Urinary bladder (tissue), 4 donors: ENCODE results near the gene WDFY4. TPM values are rescaled to one million over a fixed set of nuclear protein-coding genes. Genes with fewer than 3 reads are reported as not detected.

Source experiments
- DNase-seq: peaks from one replicate; pipeline ENCODE4 v3.0.0-alpha.2; 2015; ENCODE audit errors: extremely low spot score
- H3K27ac ChIP-seq: one replicate; pipeline ENCODE4 v1.5.1; 2013; ENCODE audit warnings: low read depth, mild to moderate bottlenecking, moderate library complexity
- H3K36me3 ChIP-seq: one replicate; pipeline ENCODE4 v1.6.1; 2013; ENCODE audit warnings: mild to moderate bottlenecking, moderate library complexity; ENCODE audit not compliant: insufficient read depth
- H3K4me1 ChIP-seq: one replicate; pipeline ENCODE4 v1.6.1; 2013; ENCODE audit warnings: mild to moderate bottlenecking, moderate library complexity; ENCODE audit not compliant: insufficient read depth
- H3K4me3 ChIP-seq: one replicate; pipeline ENCODE4 v1.5.1; 2013; ENCODE audit warnings: low read depth, low read length
- WGBS: extraction: QIAGEN DNeasy Blood & Tissue Kit; methylation state at CpG from one replicate; pipeline ENCODE4 v1.1.7; 2013; 5-methylcytosine and 5-hydroxymethylcytosine counted together
- polyA plus RNA-seq: library from polyadenylated mRNA; stranded (reverse); fragments of 200-250 nt; gene quantifications from one replicate; pipeline ENCODE4 v1.2.3, GENCODE V29; 2013
- small RNA-seq: library from RNA; depleted of rRNA; stranded (forward); fragments of <200 nt; gene quantifications from one replicate; pipeline ENCODE3, GENCODE V24; 2014
- total RNA-seq: library from RNA; depleted of rRNA; stranded (reverse); fragments of >200 nt; gene quantifications from one replicate; pipeline ENCODE4 v1.2.3, GENCODE V29; 2014
- donor health status: healthy with polysubstance abuse.
- donor health status: healthy.

WDFY4 gene
- total and polyA plus RNA-seq, 2 donors: 2.0 to 4.9 TPM

- 31% methylated on average over 3 of the region's 3 CpGs for WGBS
- peak overlapping the region; percentile 74 for H3K27ac ChIP-seq
- DNase-seq: no peak
- H3K4me3 ChIP-seq: no peak overlapping the region
- H3K36me3 ChIP-seq: no peaks in the 10 kb centered on the region
- H3K4me1 ChIP-seq: no peaks in the 10 kb centered on the region
Measured at GRCh38 chr10:49024484-49024883, 339.8 kb downstream of the WDFY4 start.

- 92% methylated on average over 7 of the region's 7 CpGs for WGBS
- Histone ChIP-seq H3K4me1 (no peaks in the 10 kb centered on the region), H3K36me3 (no peaks in the 10 kb centered on the region), H3K4me3 (no peak overlapping the region), H3K27ac (no peak overlapping the region)
- no peak for DNase-seq
Measured at GRCh38 chr10:49025347-49025983, 340.8 kb downstream of the WDFY4 start.

- H3K4me1 ChIP-seq: no peaks in the 10 kb centered on the region
- DNase-seq: no peak
- H3K36me3 ChIP-seq: no peaks in the 10 kb centered on the region
- WGBS: 72% methylated on average over 2 of the region's 2 CpGs
- H3K27ac ChIP-seq: no peak overlapping the region
- H3K4me3 ChIP-seq: no peak overlapping the region
Measured at GRCh38 chr10:49028639-49029038, 344.0 kb downstream of the WDFY4 start.

- 90% methylated on average over 1 of the region's 1 CpG for WGBS
Measured at GRCh38 chr10:49029666-49030065, 345.0 kb downstream of the WDFY4 start.

More at GRCh38 chr10:49029666-49030065, 345.0 kb downstream of the WDFY4 start:
- H3K4me1 ChIP-seq: no peaks in the 10 kb centered on the region
- no peaks in the 10 kb centered on the region for H3K36me3 ChIP-seq
- H3K27ac ChIP-seq: no peak overlapping the region
- no peak overlapping the region for H3K4me3 ChIP-seq
- no peak for DNase-seq

Small RNA genes within 50 kb of the gene (small RNA-seq; reads per million reads assigned to genes)
- not detected for gene MIR4294

Other genes with a start within 250 kb of the WDFY4 start
- 6.0 TPM for gene ARHGAP22, start 79.8 kb upstream of the WDFY4 start, total RNA-seq
- 2.3 TPM for gene ARHGAP22, start 79.8 kb upstream of the WDFY4 start, polyA plus RNA-seq